BLaER1 treated with 17β-estradiol and CSF1 and Interleukin-3, amounts not matched to agents 10 nM and 100 nM (cell line): ENCODE measurements around the gene AARSD1.
"Not testable (repeated sequence)": the region's sequence is repeated elsewhere in the genome, so short reads cannot be mapped to it uniquely, and the experiment has no call there.

Experiments
- H3K27ac ChIP-seq, 11 experiments: shearing (Covaris generic); formaldehyde crosslinking; 2 replicates each; pipeline ENCODE4 v1.8.1; 2022
- H3K27me3 ChIP-seq, 11 experiments: shearing (Covaris generic); formaldehyde crosslinking; 2 replicates each; pipeline ENCODE4 v1.8.1; 2022
- H3K36me3 ChIP-seq, 11 experiments: shearing (Covaris generic); formaldehyde crosslinking; 2 replicates each; pipeline ENCODE4 v1.8.1; 2022
- H3K4me1 ChIP-seq, 10 experiments: shearing (Covaris generic); formaldehyde crosslinking; 2 replicates each; pipeline ENCODE4 v1.8.1; 2022
- H3K4me2 ChIP-seq, 11 experiments: shearing (Covaris generic); formaldehyde crosslinking; 2 replicates each; pipeline ENCODE4 v1.8.1; 2022
- H3K4me3 ChIP-seq, 10 experiments: shearing (Covaris generic); formaldehyde crosslinking; 2 replicates each; pipeline ENCODE4 v1.8.1; 2022
- H3K9ac ChIP-seq, 11 experiments: shearing (Covaris generic); formaldehyde crosslinking; 2 replicates each; pipeline ENCODE4 v1.8.1; 2022
- H3K9me3 ChIP-seq, 11 experiments: shearing (Covaris generic); formaldehyde crosslinking; replicated peaks in 1 of 11; 2 replicates each; pipeline ENCODE4 v1.8.1; 2022
- H4K20me1 ChIP-seq, 11 experiments: shearing (Covaris generic); formaldehyde crosslinking; 2 replicates each; pipeline ENCODE4 v1.8.1; 2022
- Cebpa-rat ChIP-seq, 11 experiments: shearing (Covaris generic); IDR thresholded peaks; 2 replicates each; pipeline ENCODE4 v1.8.1; 2022

Gene AARSD1

DNA sequence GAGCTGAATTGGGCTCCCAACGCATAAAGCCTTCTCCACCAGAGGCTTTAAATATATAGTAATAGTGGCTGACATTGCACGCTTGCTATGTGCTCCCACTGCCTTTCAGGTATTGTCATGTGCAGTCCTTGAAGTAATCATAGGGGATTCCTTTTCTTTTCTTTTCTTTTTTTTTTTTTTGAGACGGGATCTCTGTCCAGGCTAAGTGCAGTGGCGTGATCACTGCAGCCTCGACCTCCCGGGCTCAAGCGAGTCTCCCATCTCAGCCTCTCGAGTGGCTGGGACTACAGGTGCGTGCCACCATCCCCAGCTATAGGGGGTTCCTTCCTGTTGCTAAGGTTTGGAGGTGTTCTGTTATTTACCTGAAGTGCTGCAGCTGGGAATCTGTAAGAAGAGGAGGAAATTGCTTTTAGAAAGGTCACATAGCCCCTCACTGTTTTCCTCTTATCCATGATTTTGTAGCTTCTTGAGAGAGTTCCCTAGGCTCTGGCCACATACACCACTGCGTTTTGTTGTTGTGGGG is 34.8 kb upstream of the AARSD1 start:
- peaks cover 57 to 68% (median 61%) of the 10 kb centered on the region in 11 experiments for H3K36me3 ChIP-seq
- H3K4me2 ChIP-seq = peak overlapping the region; percentile 88 to 100 (median 96)
- H3K27ac ChIP-seq = peak overlapping the region; percentile 89 to 97 (median 92)

DNA sequence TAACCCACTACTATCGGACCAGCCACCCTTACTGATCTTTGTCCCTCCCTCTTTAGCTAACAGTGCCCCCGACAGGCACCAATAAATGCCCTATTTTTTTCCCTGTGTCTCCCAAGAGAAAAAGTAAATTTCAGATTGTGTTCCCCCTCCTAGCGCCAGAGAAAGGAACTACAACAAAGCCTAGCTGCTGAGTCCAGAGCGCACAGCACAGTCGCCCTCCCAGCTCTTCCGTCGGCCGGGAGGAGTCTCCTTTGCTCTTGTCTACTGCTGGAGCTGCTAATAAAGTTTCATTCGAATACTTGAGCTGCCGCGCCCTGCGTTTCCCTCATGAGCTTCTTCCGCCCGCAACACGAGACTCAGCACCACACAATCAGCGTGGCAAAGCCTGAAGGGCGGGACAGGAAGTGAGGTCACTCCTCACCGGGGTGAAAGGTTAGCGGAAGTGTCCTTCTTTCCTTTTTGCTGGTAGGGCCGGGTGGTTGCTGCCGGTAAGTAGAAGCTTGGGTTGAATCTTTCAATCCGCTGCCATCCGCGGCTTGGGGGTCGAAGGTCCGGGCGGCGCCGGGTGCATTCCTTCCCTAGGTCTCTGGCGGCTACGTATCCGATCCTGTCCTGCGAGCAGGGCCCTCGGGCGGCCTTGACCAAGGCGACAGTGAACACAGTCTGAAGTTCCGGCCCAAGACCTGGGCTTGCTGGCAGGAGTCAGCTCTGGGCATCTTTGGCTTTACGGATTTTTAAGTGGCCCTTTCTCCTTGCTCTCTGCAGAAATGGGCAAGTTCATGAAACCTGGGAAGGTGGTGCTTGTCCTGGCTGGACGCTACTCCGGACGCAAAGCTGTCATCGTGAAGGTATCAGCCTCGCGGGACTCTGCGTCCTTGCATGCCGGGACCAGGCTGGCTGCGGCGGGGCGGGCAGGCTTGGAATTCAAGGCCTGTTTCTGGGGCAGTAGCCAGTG is 34.0 kb upstream of the AARSD1 start, which contains the start of gene RPL27:
RPL27 (plus strand) TSS at position 436 of the 955 bp plus-strand sequence; CDS start at position 768, 332 bp downstream.
- Histone ChIP-seq H3K4me2 (peak within 1 kb of the TSS; percentile 88 to 100 (median 96)), H3K9ac (peak within 1 kb of the TSS; percentile 91 to 98 (median 95)), H3K9me3 (no peaks in the 10 kb centered on the region), H3K27ac (peak within 1 kb of the TSS; percentile 89 to 97 (median 92)), H3K36me3 (peaks cover 57 to 68% (median 62%) of the 10 kb centered on the region in 11 experiments), H3K4me1 (peaks cover 24 to 46% (median 36%) of the 10 kb centered on the region in 10 experiments), H3K27me3 (no peaks in the 10 kb centered on the region), H3K4me3 (peak within 1 kb of the TSS; percentile 76 to 92 (median 84)), H4K20me1 (peaks cover 37 to 49% (median 45%) of the 10 kb centered on the region in 11 experiments; a peak in 21 of 22 replicates)
- TF ChIP-seq Cebpa-rat (IDR thresholded peaks at IDR 0.05) = no peak

More for the DNA sequence above, 34.8 kb upstream of the AARSD1 start:
- Histone ChIP-seq H3K9me3 (no peaks in the 10 kb centered on the region), H3K9ac (peak overlapping the region; percentile 91 to 98 (median 95)), H3K27me3 (no peaks in the 10 kb centered on the region), H4K20me1 (peaks cover 37 to 57% (median 53%) of the 10 kb centered on the region in 11 experiments; a peak in 21 of 22 replicates), H3K4me3 (peak overlapping the region; percentile 76 to 92 (median 84)), H3K4me1 (peaks cover 24 to 46% (median 36%) of the 10 kb centered on the region in 10 experiments)
- no peak for TF ChIP-seq Cebpa-rat (IDR thresholded peaks at IDR 0.05)

DNA sequence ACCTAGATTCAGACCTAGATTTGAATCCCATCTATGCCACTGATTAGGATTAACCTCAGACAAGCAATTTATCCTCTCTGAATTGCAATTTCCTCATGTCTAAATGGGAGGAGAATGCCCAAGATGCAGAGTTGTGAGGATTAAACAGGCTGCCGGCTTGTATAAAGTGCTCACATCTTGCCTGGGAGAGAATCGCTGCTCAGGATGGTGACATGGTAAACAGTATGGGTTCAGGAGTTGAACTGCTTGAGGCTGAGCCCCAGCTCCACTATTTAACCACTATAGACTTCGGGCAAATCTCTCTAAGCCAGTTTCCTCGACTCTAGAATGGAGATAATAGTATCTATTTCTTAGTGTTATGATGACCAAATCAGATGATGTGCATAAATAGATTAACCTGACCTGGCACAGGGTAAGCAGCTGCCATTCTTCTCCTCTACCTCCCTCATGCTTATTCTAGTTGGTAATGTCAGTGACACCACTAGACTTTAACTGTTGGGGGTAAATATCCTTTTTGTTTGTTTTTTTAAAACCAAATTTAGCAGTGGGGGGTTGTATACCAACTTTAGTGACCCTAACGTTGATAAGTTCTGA is 33.2 kb upstream of the AARSD1 start:
- Histone ChIP-seq H3K9ac (peak overlapping the region; percentile 48 to 73 (median 66)), H3K27ac (peak overlapping the region; percentile 11 to 94 (median 47); a peak in 18 of 22 replicates), H3K36me3 (peaks cover 57 to 68% (median 62%) of the 10 kb centered on the region in 11 experiments)

DNA sequence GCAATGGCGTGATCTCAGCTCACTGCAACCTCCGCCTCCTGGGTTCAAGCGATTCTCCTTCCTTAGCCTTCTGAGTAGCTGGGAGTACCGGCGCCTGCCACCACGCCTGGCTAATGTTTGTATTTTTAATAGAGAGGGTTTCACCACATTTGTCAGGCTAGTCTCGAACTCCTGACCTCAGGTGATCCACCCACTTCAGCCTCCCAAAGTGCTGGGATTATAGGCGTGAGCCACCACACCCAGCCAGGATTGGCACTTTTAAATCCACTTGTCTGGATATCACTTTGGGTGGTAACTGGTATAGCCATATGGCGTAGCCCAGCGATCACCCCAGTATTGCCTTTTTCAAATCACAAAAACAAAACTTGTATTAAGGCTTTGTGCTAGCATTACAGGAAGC is 29.7 kb upstream of the AARSD1 start:
- H3K4me2 ChIP-seq, H3K9ac ChIP-seq, H3K9me3 ChIP-seq, H3K4me3 ChIP-seq, H3K27ac ChIP-seq, H3K27me3 ChIP-seq: not testable (repeated sequence)
- peaks cover 58 to 68% (median 61%) of the 10 kb centered on the region in 11 experiments for H3K36me3 ChIP-seq
- H4K20me1 ChIP-seq = peaks cover 0 to 13% (median 3%) of the 10 kb centered on the region in 11 experiments; a peak in 13 of 22 replicates
- peaks cover 16 to 36% (median 27%) of the 10 kb centered on the region in 10 experiments for H3K4me1 ChIP-seq

More for the DNA sequence above, 33.2 kb upstream of the AARSD1 start:
- no peak for TF ChIP-seq Cebpa-rat (IDR thresholded peaks at IDR 0.05)
- H3K4me1 ChIP-seq = peaks cover 24 to 46% (median 36%) of the 10 kb centered on the region in 10 experiments
- no peaks in the 10 kb centered on the region for H3K9me3 ChIP-seq
- H3K4me3 ChIP-seq = peak overlapping the region; percentile 35 to 59 (median 42); a peak in 15 of 20 replicates
- H3K4me2 ChIP-seq = peak overlapping the region; percentile 64 to 79 (median 71)
- H3K27me3 ChIP-seq = no peaks in the 10 kb centered on the region
- peaks cover 31 to 41% (median 38%) of the 10 kb centered on the region in 11 experiments; a peak in 21 of 22 replicates for H4K20me1 ChIP-seq

DNA sequence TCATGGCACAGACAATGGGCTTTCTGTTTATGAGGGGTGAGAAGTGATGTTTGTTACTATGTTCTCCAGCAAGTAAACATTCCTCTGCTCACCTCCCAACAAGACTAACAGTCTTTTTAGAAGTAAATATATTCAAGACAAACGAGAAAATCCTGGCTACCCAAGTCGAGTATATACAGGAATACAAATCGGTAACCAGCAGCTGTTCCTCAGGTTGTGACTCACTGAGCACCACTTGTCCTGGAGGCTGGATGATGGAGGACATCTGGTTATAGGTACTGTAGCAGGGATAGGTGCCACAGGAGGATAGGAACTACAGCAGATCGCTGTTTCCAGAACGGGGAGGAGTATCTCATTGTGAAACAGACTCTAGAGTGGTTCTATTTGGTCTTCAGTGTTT is 28.6 kb upstream of the AARSD1 start:
- H3K36me3 ChIP-seq = peaks cover 68 to 77% (median 71%) of the 10 kb centered on the region in 11 experiments

DNA sequence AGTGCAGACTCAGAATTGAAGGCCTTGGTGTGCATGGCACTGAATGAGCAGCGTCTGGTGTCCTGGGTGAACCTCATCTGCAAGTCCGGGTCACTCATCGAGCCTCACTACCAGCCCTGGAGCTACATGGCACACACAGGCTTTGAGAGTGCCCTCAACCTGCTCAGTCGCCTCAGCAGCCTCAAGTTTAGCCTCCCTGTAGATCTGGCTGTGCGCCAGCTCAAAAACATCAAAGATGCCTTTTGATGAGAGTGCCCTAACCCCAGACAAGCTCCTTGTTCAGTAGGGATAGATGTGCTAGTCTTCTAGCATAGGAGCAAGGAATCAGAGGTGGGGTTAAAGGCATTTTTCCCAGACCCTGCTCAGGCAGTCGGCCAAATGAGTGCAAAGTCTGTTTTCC is 27.2 kb upstream of the AARSD1 start:
- Histone ChIP-seq H3K4me1 (peaks cover 4 to 35% (median 21%) of the 10 kb centered on the region in 10 experiments; a peak in 19 of 20 replicates), H3K27me3 (no peaks in the 10 kb centered on the region), H3K27ac (no peak overlapping the region), H3K36me3 (peaks cover 80 to 91% (median 85%) of the 10 kb centered on the region in 11 experiments), H4K20me1 (peaks cover 0 to 8% (median 0%) of the 10 kb centered on the region in 11 experiments; a peak in 3 of 22 replicates), H3K4me3 (no peak overlapping the region), H3K9ac (peak overlapping the region in 1 of 11 experiments; percentile 19; a peak in 1 of 22 replicates), H3K4me2 (no peak overlapping the region), H3K9me3 (no peaks in the 10 kb centered on the region)
- TF ChIP-seq Cebpa-rat (IDR thresholded peaks at IDR 0.05) = no peak

More for the DNA sequence above, 28.6 kb upstream of the AARSD1 start:
- H3K9ac ChIP-seq = 0 out of 22 replicates have a peak overlapping the region, but pooled peaks of 1 of the 11 experiments have one; percentile 24
- H3K4me2 ChIP-seq = no peak overlapping the region
- TF ChIP-seq Cebpa-rat (IDR thresholded peaks at IDR 0.05) = no peak
- peaks cover 16 to 36% (median 27%) of the 10 kb centered on the region in 10 experiments for H3K4me1 ChIP-seq
- H4K20me1 ChIP-seq = peaks cover 0 to 8% (median 0%) of the 10 kb centered on the region in 11 experiments; a peak in 3 of 22 replicates
- H3K27me3 ChIP-seq = no peaks in the 10 kb centered on the region
- no peaks in the 10 kb centered on the region for H3K9me3 ChIP-seq
- no peak overlapping the region for H3K27ac ChIP-seq
- H3K4me3 ChIP-seq = no peak overlapping the region

DNA sequence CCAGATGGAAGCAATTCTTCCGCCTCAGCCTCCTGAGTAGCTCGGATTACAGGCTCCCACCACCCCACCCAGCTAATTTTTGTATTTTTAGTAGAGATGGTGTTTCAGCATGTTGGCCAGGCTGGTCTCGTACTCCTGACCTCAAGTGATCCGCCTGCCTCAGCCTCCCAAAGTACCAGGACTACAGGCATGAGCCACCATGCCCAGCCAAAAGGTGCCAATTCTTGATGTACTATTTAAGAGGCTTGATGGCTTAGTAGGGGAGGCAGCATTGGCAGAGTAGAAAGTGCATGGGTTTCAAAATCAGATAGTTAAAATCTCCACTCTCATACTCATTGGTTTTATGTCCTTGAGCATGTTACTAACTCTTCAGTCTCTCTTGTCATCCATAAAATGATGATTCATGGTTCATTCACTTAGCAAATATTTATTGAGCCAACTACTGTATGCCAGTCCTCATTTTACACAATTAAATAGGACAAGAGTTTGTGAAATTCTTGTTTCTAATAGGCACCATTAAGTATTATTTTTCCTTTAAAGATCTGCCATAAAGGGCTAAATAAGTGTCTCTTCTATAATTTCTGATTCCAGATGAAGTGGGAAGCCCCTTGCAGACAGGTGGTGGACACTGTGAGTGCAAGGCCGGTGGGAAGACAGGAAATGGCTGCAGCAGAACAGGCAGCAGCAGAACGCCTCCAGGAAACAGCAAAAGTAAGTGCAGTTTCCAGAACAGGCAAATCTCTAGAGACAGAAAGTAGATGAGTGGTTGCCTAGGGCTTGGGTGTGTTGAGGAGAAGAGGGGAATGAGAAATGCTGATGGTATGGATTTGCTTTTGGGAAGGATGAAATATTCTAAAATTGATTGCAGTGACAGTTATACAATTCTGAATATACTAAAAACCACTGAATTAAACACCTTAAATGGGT is 25.7 kb upstream of the AARSD1 start:
- H3K27me3 ChIP-seq = no peaks in the 10 kb centered on the region
- peaks cover 80 to 94% (median 90%) of the 10 kb centered on the region in 11 experiments for H3K36me3 ChIP-seq
- H3K27ac ChIP-seq = peak overlapping the region in 1 of 11 experiments; percentile 4; a peak in 2 of 22 replicates
- no peak for TF ChIP-seq Cebpa-rat (IDR thresholded peaks at IDR 0.05)
- peak overlapping the region in 5 of 11 experiments; percentile 3 to 51 (median 15); a peak in 3 of 22 replicates for H3K9ac ChIP-seq
- peaks cover 0 to 8% (median 0%) of the 10 kb centered on the region in 11 experiments; a peak in 3 of 22 replicates for H4K20me1 ChIP-seq
- peak overlapping the region in 7 of 11 experiments; percentile 7 to 48 (median 22); a peak in 8 of 22 replicates for H3K4me2 ChIP-seq
- H3K4me3 ChIP-seq = no peak overlapping the region
- peaks cover 19 to 49% (median 34%) of the 10 kb centered on the region in 10 experiments for H3K4me1 ChIP-seq
- no peaks in the 10 kb centered on the region for H3K9me3 ChIP-seq
